Measurements from ENCODE around the gene TTLL7. TPM values are rescaled to one million over a fixed set of nuclear protein-coding genes. Genes with fewer than 3 reads are reported as not detected.
A peak's percentile ranks its signal among the peaks of the same experiment; 100 is the strongest.

The TTLL7 gene
- total RNA-seq, 2 donors from 2014 or later, result 4.1 to 5.0 TPM

DNA sequence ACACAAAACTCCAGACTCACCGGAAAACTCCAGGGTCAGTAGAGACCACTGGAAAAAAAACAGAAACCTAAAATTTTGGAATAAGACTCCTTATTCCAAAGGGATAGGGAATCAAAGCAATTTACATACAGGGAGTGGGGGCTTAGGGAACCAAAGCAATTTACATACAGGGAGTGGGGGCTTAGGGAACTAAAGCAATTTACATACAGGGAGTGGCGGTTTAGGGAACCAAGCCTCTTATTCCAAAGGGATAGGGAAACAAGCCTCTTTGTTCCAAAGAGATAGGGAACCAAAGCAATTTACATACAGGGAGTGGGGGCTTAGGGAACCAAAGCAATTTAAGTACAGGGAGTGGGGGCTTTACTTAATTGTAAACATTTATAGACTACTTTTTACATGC, 28.4 kb upstream of the TTLL7 start:
- no peaks in the 10 kb centered on the region for H3K9me3 ChIP-seq
- TF ChIP-seq, protein P1, sequence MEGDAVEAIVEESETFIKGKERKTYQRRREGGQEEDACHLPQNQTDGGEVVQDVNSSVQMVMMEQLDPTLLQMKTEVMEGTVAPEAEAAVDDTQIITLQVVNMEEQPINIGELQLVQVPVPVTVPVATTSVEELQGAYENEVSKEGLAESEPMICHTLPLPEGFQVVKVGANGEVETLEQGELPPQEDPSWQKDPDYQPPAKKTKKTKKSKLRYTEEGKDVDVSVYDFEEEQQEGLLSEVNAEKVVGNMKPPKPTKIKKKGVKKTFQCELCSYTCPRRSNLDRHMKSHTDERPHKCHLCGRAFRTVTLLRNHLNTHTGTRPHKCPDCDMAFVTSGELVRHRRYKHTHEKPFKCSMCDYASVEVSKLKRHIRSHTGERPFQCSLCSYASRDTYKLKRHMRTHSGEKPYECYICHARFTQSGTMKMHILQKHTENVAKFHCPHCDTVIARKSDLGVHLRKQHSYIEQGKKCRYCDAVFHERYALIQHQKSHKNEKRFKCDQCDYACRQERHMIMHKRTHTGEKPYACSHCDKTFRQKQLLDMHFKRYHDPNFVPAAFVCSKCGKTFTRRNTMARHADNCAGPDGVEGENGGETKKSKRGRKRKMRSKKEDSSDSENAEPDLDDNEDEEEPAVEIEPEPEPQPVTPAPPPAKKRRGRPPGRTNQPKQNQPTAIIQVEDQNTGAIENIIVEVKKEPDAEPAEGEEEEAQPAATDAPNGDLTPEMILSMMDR (IDR thresholded peaks at IDR 0.05), result no peak
- no peak overlapping the region for H3K4me3 ChIP-seq
- DNase-seq, result no peak
- no peaks in the 10 kb centered on the region for H3K36me3 ChIP-seq
- H3K27me3 ChIP-seq, result no peaks in the 10 kb centered on the region
- H3K27ac ChIP-seq, result no peak overlapping the region
- H3K9ac ChIP-seq (ENCODE audit: low read depth in 2 of 2, low read length in 2 of 2), result no peak overlapping the region
- no peaks in the 10 kb centered on the region for H3K4me1 ChIP-seq
- intact Hi-C loops (cut with DNase I), result no loop called here

DNA sequence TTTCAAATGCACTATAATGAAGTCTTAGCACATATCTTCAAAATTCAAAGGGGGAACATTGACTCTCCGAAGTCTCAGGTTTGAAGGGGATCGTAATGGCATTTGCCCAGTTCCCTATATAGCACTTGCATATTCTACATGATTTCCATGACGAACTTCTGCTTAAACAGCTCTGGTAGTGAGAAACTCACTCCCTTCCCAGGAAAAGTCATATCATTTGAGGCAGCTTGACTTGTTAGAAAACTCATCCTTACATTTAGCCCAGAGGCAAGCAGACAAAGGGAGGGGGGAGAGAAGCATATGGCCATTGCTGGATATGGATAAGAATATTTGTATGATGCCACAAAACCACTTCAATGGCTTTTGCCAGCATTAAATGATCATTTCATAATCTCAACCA, 27.0 kb upstream of the TTLL7 start:
- Histone ChIP-seq H3K27me3 (no peaks in the 10 kb centered on the region), H3K27ac (no peak overlapping the region), H3K36me3 (no peaks in the 10 kb centered on the region), H3K4me1 (no peaks in the 10 kb centered on the region), H3K9me3 (no peaks in the 10 kb centered on the region), H3K4me3 (no peak overlapping the region), H3K9ac (ENCODE audit: low read depth in 2 of 2, low read length in 2 of 2) (no peak overlapping the region)
- no peak for DNase-seq
- intact Hi-C loops (cut with DNase I), result no loop called here
- TF ChIP-seq, protein P1 (IDR thresholded peaks at IDR 0.05), result no peak

DNA sequence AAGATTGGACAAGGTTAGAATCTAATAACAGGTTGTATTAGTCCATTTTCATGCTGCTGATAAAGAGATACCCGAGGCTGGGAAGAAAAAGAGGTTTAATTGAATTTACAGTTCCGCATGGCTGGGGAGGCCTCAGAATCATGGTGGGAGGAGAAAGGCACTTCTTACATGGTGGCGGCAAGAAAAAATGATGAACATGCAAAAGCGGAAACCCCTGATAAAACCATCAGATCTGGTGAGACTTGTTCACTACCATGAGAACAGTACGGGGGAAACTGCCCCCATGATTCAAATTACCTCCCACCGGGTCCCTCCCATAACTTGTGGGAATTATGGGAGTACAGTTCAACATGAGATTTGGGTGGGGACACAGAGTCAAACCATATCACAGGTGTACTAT, 22.9 kb upstream of the TTLL7 start:
- no peak for DNase-seq
- no peaks in the 10 kb centered on the region for H3K36me3 ChIP-seq
- TF ChIP-seq, protein P1 (IDR thresholded peaks at IDR 0.05), result no peak
- H3K27me3 ChIP-seq, result no peaks in the 10 kb centered on the region
- no peak overlapping the region for H3K27ac ChIP-seq
- H3K4me3 ChIP-seq, result no peak overlapping the region
- intact Hi-C loops (cut with DNase I), result no loop called here
- H3K9me3 ChIP-seq, result no peaks in the 10 kb centered on the region
- no peaks in the 10 kb centered on the region for H3K4me1 ChIP-seq
- H3K9ac ChIP-seq (ENCODE audit: low read depth in 2 of 2, low read length in 2 of 2), result no peak overlapping the region

DNA sequence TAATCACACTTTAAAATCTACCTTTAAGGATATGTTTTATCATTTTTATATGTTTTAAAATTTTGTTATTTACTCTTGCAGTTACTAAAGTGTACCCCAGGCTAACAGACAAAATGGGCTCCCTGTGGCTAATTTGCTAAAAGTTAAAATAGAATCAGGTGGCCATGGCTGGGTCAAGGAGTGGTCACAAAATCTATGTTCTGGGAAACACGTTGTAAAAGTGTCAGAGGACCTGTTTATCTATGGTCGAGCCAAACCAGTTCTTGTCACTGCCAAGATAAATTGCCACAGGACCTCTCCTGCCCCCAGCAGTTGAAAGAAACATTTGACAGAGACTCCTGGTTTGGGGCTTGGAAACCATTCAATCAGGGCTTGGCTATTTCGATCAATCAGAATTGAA, 21.2 kb upstream of the TTLL7 start:
- TF ChIP-seq, protein P1 (IDR thresholded peaks at IDR 0.05), result no peak
- no peak overlapping the region for H3K27ac ChIP-seq

DNA sequence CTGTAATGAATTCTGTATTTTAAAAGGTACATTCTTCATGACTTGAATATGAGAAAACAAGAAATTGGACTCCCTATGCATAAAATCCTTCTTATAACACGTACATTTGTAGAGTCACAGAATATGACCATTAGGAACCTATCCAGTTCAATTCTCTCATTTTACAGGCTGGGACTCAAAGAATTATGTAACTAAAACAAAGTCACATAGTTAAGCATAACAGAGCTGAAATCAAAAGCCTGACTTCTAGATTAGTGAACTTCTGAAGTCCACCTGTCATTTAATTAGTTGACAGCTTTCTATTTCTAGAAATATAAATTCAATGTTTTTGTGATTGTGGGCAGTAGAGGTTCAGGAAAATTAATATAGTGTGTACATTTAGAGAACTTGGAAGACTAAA, 20.3 kb upstream of the TTLL7 start:
- no peaks in the 10 kb centered on the region for H3K4me1 ChIP-seq
- H3K27me3 ChIP-seq, result no peaks in the 10 kb centered on the region
- TF ChIP-seq, protein P1 (IDR thresholded peaks at IDR 0.05), result no peak
- H3K27ac ChIP-seq, result no peak overlapping the region
- H3K9me3 ChIP-seq, result no peaks in the 10 kb centered on the region
- intact Hi-C loops (cut with DNase I), result no loop called here
- no peak overlapping the region for H3K4me3 ChIP-seq
- no peak overlapping the region for H3K9ac ChIP-seq (ENCODE audit: low read depth in 2 of 2, low read length in 2 of 2)
- DNase-seq, result no peak
- H3K36me3 ChIP-seq, result no peaks in the 10 kb centered on the region

More for the DNA sequence above, 21.2 kb upstream of the TTLL7 start:
- intact Hi-C loops (cut with DNase I), result no loop called here
- H3K9ac ChIP-seq (ENCODE audit: low read depth in 2 of 2, low read length in 2 of 2), result no peak overlapping the region
- peak; percentile 22 for DNase-seq
- H3K9me3 ChIP-seq, result no peaks in the 10 kb centered on the region
- H3K4me1 ChIP-seq, result no peaks in the 10 kb centered on the region
- H3K4me3 ChIP-seq, result no peak overlapping the region
- no peaks in the 10 kb centered on the region for H3K36me3 ChIP-seq
- H3K27me3 ChIP-seq, result no peaks in the 10 kb centered on the region

DNA sequence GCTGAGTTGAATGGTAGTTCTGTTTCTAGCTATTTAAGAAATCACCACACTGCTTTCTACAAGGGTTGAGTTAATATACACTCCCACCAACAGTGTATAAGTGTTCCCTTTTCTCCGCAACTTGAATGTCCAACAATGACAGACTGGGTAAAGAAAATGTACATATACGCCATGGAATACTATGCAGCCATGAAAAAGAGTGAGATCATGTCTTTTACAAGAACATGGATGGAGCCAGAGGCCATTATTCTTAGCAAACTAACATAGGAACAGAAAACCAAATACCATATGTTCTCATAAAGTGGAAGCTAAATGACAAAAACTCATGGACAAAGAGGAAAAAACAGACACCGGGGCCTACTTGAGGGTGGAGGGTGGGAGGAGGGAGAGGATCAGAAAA, 14.8 kb upstream of the TTLL7 start:
- no peak overlapping the region for H3K27ac ChIP-seq
- no peaks in the 10 kb centered on the region for H3K9me3 ChIP-seq
- no peaks in the 10 kb centered on the region for H3K36me3 ChIP-seq
- TF ChIP-seq, protein P1 (IDR thresholded peaks at IDR 0.05), result no peak
- H3K4me1 ChIP-seq, result no peaks in the 10 kb centered on the region
- DNase-seq, result no peak
- H3K27me3 ChIP-seq, result no peaks in the 10 kb centered on the region
- H3K9ac ChIP-seq (ENCODE audit: low read depth in 2 of 2, low read length in 2 of 2), result no peak overlapping the region
- no peak overlapping the region for H3K4me3 ChIP-seq
- intact Hi-C loops (cut with DNase I), result no loop called here

Measured in colonic mucosa (tissue), 4 donors.